PC-3 (cell line): ENCODE measurements around the gene PPY. TPM values are rescaled to one million over a fixed set of nuclear protein-coding genes. Genes with fewer than 3 reads are reported as not detected.

Experiments
- ATAC-seq: fragments of 200-7000 bp; cut with Tn5 transposase; 2 replicates; pipeline ENCODE4 v1.9.1; 2020; ENCODE audit warnings: mild to moderate bottlenecking, moderate library complexity
- BruUV-seq: library from RNA; stranded (reverse); fragments of 400-500 nt; replicated peaks from 2 replicates; lab custom pipeline; 2021; lab: Mats Ljungman, UMichigan
- CTCF ChIA-PET: fragments of 300-600 bp; sonication (Branson Sonifier 250); formaldehyde crosslinking; loops from one replicate; lab custom pipeline; 2022; ENCODE audit warnings: antibody characterized with exemption; lab: Charles Lee
- POLR2A ChIA-PET: fragments of 300-600 bp; sonication (Branson Sonifier 250); formaldehyde crosslinking; loops from one replicate; lab custom pipeline; 2022; ENCODE audit warnings: antibody characterized with exemption; ENCODE audit not compliant: unreplicated experiment; lab: Charles Lee
- DNase-seq: peaks from one replicate; pipeline ENCODE4 v3.0.0-alpha.2; 2015
- H2AFZ ChIP-seq: fragments of 300-600 bp; sonication (generic); 2 replicates; pipeline ENCODE4 v1.6.0; 2016; ENCODE audit warnings: antibody characterized with exemption, low read length
- H3F3A ChIP-seq: fragments of 300-600 bp; sonication (generic); one replicate; pipeline ENCODE4 v1.6.0; 2017; ENCODE audit warnings: antibody characterized with exemption, low read length, control low read depth, mild to moderate bottlenecking; ENCODE audit not compliant: unreplicated experiment
- H3K27ac ChIP-seq: fragments of 300-600 bp; sonication (generic); 2 replicates; pipeline ENCODE4 v1.5.1; 2016; ENCODE audit warnings: mild to moderate bottlenecking, low read length
- H3K27me3 ChIP-seq: fragments of 300-600 bp; sonication (generic); 2 replicates; pipeline ENCODE4 v1.6.1; 2016; ENCODE audit warnings: low read length, mixed read lengths
- H3K36me3 ChIP-seq: fragments of 300-600 bp; sonication (generic); 2 replicates; pipeline ENCODE4 v1.6.1; 2016; ENCODE audit warnings: low read depth, mixed run types, low read length, mixed read lengths
- H3K4me1 ChIP-seq: fragments of 300-600 bp; sonication (generic); 2 replicates; pipeline ENCODE4 v1.5.1; 2016; ENCODE audit warnings: low read length; ENCODE audit not compliant: insufficient read depth
- H3K4me2 ChIP-seq: fragments of 300-600 bp; sonication (generic); 2 replicates; pipeline ENCODE4 v1.6.0; 2016; ENCODE audit warnings: low read length
- H3K4me3 ChIP-seq: fragments of 300-600 bp; sonication (generic); 2 replicates; pipeline ENCODE4 v1.5.1; 2016; ENCODE audit warnings: mild to moderate bottlenecking, low read length, mixed read lengths
- H3K79me2 ChIP-seq: fragments of 300-600 bp; sonication (generic); 2 replicates; pipeline ENCODE4 v1.6.1; 2017; ENCODE audit warnings: low read length, mixed read lengths
- H3K9ac ChIP-seq: fragments of 300-600 bp; sonication (generic); 2 replicates; pipeline ENCODE4 v1.6.0; 2016; ENCODE audit warnings: mild to moderate bottlenecking, low read length
- H3K9me2 ChIP-seq: fragments of 300-600 bp; sonication (generic); replicated peaks from 2 replicates; pipeline ENCODE4 v1.6.1; 2016; ENCODE audit warnings: mixed run types, low read length, mixed read lengths
- H3K9me3 ChIP-seq: fragments of 300-600 bp; sonication (generic); 2 replicates; pipeline ENCODE4 v1.6.1; 2016; ENCODE audit warnings: low read length, mixed read lengths
- H4K20me1 ChIP-seq: fragments of 300-600 bp; sonication (generic); 2 replicates; pipeline ENCODE4 v1.6.1; 2016; ENCODE audit warnings: low read length, mixed read lengths
- EZH2 ChIP-seq: fragments of 300-600 bp; sonication (generic); IDR thresholded peaks from one replicate; pipeline ENCODE4 v1.6.1; 2017; ENCODE audit warnings: antibody characterized with exemption, mild to moderate bottlenecking, low read length; ENCODE audit not compliant: unreplicated experiment
- EZH2phosphoT487 ChIP-seq: fragments of 300-600 bp; sonication (generic); IDR thresholded peaks from 2 replicates; pipeline ENCODE4 v1.6.1; 2018; ENCODE audit warnings: mild to moderate bottlenecking, antibody characterized with exemption, low read length, borderline replicate concordance
- intact Hi-C: fragments of 100-400 bp; cut with micrococcal nuclease; formaldehyde crosslinking; loops from 2 replicates; pipeline ENCODE4 v1.9.0; 2023
- total RNA-seq: library from RNA; depleted of rRNA; stranded (reverse); fragments of >200 nt; gene quantifications from 2 replicates; pipeline ENCODE4 v1.2.3, GENCODE V29; 2014
- TF ChIP-seq, protein P1 (sequence below): fragments of 300-600 bp; sonication (generic); conservative IDR thresholded peaks from 2 replicates; pipeline ENCODE4 v1.5.1; 2017; ENCODE audit warnings: antibody characterized with exemption, low read depth, mild to moderate bottlenecking, low read length

PPY gene
- total RNA-seq, 1 experiment from 2014 or later, result not detected

DNA sequence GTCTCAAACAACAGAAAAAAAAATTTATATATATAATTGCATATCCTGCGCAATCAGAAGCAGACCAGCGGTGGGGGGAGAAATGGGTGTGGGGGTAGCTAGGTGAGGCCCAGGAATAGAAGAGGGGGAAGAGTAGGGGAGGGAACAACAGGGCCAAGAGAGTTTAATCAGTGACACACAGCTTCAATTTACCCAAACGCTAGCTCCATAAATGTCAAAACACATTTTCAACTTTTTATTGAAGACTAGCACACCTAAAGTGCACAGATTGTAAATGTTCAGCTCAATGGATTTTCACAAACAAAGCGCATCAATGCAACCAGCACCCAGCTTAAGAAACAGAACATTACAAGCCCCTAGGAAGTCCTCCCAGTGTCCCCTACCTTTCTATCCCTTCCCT is 37.4 kb upstream of the PPY start:
- no peaks in the 10 kb centered on the region for H3K9me3 ChIP-seq
- no peaks in the 10 kb centered on the region for H3K36me3 ChIP-seq
- H3K4me2 ChIP-seq, result no peak overlapping the region
- H4K20me1 ChIP-seq, result no peaks in the 10 kb centered on the region
- no TSS peak for BruUV-seq
- H3K27ac ChIP-seq, result no peak overlapping the region
- H3F3A ChIP-seq, result no peaks in the 10 kb centered on the region
- DNase-seq (no peak), ATAC-seq (no peak)
- POLR2A ChIA-PET, result interaction anchor here (0.6 kb wide), 1 partner anchor 28 kb away, joined by 4 read pairs; no protein-coding TSS in a partner anchor
- H3K79me2 ChIP-seq, result no peaks in the 10 kb centered on the region
- peaks cover 53% of the 10 kb centered on the region for H3K27me3 ChIP-seq
- no peaks in the 10 kb centered on the region for H3K9me2 ChIP-seq
- no peak overlapping the region for H2AFZ ChIP-seq
- no peak overlapping the region for H3K9ac ChIP-seq
- no peak overlapping the region for H3K4me3 ChIP-seq
- H3K4me1 ChIP-seq, result no peaks in the 10 kb centered on the region
- intact Hi-C loops, result no loop called here
- CTCF ChIA-PET, result interaction anchor here (0.6 to 1.3 kb wide), 3 partner anchors 36 to 64 kb away, joined by 3 to 10 read pairs (median 9); no protein-coding TSS in a partner anchor
- TF ChIP-seq, protein P1, sequence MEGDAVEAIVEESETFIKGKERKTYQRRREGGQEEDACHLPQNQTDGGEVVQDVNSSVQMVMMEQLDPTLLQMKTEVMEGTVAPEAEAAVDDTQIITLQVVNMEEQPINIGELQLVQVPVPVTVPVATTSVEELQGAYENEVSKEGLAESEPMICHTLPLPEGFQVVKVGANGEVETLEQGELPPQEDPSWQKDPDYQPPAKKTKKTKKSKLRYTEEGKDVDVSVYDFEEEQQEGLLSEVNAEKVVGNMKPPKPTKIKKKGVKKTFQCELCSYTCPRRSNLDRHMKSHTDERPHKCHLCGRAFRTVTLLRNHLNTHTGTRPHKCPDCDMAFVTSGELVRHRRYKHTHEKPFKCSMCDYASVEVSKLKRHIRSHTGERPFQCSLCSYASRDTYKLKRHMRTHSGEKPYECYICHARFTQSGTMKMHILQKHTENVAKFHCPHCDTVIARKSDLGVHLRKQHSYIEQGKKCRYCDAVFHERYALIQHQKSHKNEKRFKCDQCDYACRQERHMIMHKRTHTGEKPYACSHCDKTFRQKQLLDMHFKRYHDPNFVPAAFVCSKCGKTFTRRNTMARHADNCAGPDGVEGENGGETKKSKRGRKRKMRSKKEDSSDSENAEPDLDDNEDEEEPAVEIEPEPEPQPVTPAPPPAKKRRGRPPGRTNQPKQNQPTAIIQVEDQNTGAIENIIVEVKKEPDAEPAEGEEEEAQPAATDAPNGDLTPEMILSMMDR, result no peak
- TF ChIP-seq EZH2phosphoT487 (no peak), EZH2 (no peak)

DNA sequence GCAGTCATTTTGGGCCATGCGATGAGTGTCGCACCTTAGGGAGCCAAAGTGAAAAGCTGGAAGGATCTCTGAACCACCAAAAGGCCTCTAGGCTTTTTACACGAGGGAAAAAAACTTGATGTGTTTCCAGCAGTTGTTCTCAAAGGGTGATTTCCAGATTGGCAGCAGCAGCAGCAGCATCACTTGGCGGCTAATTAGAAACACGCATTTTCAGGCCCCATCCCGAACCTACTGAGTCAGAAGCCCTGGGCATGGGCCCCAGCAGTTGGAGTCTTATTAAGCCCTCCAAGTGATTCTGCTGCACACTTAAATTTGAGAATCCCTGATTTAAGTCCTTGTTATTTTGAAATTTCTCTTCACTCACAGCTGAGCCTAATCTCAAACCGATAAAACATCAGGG is 36.7 kb upstream of the PPY start:
- no peaks in the 10 kb centered on the region for H3K9me3 ChIP-seq
- intact Hi-C loops, result no loop called here
- no peak for ATAC-seq
- H3K36me3 ChIP-seq, result no peaks in the 10 kb centered on the region
- peaks cover 53% of the 10 kb centered on the region for H3K27me3 ChIP-seq
- no peak overlapping the region for H3K9ac ChIP-seq
- ChIA-PET POLR2A (no interaction called here), CTCF (no interaction called here)
- H3K9me2 ChIP-seq, result no peaks in the 10 kb centered on the region
- H3K4me2 ChIP-seq, result no peak overlapping the region
- no peak overlapping the region for H3K4me3 ChIP-seq
- no peak for DNase-seq
- H3F3A ChIP-seq, result no peaks in the 10 kb centered on the region
- H2AFZ ChIP-seq, result no peak overlapping the region
- H3K27ac ChIP-seq, result no peak overlapping the region
- H3K4me1 ChIP-seq, result no peaks in the 10 kb centered on the region
- H3K79me2 ChIP-seq, result no peaks in the 10 kb centered on the region
- no peaks in the 10 kb centered on the region for H4K20me1 ChIP-seq
- TF ChIP-seq, protein P1, result no peak
- TF ChIP-seq EZH2phosphoT487 (no peak), EZH2 (no peak)
- BruUV-seq, result no TSS peak

DNA sequence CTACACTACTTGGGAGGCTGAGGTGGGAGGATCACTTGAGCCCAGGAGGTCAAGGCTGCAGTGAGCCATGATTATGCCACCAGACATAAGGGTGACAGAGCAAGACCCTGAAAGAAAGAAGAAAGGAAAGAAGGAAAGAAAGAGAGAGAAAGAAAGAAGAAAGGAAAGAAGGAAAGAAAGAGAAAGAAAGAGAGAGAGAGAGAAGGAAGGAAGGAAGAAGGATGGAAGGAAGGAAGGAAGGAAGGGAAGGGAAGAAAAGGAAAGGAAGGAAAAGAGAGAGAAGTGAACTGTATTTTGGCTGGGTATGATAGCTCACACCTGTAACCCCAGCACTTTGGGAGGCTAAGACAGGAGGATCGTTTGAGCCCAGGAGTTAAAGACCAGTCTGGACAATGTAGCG is 35.8 kb upstream of the PPY start:
- no peaks in the 10 kb centered on the region for H4K20me1 ChIP-seq
- intact Hi-C loops, result no loop called here
- H3K9me3 ChIP-seq, result no peaks in the 10 kb centered on the region
- no peak overlapping the region for H2AFZ ChIP-seq
- POLR2A ChIA-PET, result no interaction called here
- H3K79me2 ChIP-seq, result no peaks in the 10 kb centered on the region
- no TSS peak for BruUV-seq
- no peak overlapping the region for H3K9ac ChIP-seq
- CTCF ChIA-PET, result no interaction called here
- TF ChIP-seq, protein P1, result no peak
- TF ChIP-seq EZH2phosphoT487, result no peak
- TF ChIP-seq EZH2, result no peak
- H3K27me3 ChIP-seq, result peaks cover 44% of the 10 kb centered on the region
- ATAC-seq, result no peak
- H3F3A ChIP-seq, result no peaks in the 10 kb centered on the region
- H3K9me2 ChIP-seq, result no peaks in the 10 kb centered on the region
- H3K4me2 ChIP-seq, result no peak overlapping the region
- no peak overlapping the region for H3K27ac ChIP-seq
- no peaks in the 10 kb centered on the region for H3K36me3 ChIP-seq
- no peaks in the 10 kb centered on the region for H3K4me1 ChIP-seq
- H3K4me3 ChIP-seq, result no peak overlapping the region
- no peak for DNase-seq
